ENCODE measurements around the gene C13orf46.
A peak's percentile ranks its signal among the peaks of the same experiment; 100 is the strongest.

C13orf46 gene

DNA sequence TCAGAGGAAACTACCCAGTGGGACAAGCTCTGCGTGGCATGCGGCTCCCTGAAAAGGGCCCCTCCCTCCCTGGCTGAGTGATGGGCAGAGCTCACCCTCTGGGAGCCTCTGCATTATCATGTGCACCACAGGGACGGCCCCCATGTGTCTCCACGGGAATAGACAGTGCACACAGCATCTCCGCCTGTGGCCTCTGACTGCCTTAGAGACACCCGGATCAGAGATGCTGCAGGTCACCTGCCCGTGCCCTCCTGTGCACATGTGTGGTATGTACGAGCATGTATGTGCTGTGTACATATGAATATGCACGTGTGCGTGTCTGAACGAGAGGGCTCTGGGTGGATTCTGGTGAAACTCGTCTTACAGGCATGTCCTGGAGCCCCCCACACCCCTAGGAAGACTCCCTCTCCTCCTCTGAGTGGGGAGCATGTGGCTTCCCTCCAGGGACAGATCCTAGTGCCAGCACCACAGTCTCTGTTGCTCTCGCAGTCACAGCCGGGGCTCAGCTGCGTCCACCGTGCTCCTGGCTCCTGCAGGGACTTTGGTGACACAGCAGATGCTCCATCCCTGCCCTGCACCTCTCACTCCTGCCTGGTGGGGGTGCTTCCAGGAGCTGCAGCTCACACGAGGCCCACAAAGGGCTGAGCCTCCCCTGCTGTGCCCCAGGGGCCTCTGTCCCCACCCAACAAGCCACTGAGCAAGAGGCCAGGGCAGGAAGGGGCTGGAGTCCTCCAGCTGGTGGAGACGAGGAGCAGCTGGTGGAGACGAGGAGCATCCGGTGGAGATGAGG is 19.6 kb downstream of the C13orf46 start:
- DNase-seq (ENCODE audit: low spot score): no peak

DNA sequence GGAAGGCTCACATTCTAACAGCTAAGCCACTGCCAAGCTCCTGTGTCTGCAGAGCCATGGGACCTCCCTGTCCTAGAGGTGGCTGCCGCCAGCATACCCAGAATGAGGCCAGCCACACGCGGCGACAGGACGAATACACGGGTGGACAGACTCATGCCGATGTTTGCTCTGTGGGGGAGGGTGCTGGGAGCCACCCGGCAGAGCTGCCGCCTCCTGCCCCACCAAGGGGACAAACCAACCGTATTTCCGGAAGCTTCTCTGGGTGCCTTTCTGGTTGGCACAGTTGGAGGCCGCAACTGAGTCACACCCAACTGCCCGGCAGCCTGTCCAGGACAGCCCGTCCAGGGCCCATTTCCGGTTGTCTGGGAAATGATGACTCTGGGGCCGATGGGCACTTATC is 20.3 kb downstream of the C13orf46 start:
- DNase-seq (ENCODE audit: low spot score): no peak

DNA sequence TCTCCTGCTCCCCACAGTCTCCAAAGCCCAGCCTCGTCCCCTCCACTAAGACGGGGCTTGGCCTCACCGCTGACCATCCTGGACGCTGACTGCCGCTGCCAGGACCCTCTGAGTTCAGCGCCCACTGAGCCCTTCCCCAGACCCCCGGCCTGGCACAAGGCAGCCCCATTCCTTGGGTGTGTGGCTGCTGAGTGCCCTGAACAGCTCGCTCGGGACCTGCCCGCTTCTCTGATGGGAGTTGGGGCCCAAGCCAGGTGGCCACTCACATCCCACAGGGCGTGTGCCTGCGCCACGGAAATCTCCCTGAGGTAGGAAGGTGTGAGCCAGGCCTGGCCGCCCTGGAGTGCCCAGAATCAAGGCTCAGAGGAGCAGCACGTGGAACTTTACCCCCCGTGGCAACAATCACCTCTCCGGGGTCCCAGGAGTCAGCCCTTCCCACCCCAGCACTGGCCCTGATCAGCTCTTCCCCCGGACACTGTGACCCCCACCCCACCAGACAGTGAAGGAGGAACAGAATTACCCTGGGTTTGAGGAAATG is 20.8 kb downstream of the C13orf46 start:
- no peak for DNase-seq (ENCODE audit: low spot score)

DNA sequence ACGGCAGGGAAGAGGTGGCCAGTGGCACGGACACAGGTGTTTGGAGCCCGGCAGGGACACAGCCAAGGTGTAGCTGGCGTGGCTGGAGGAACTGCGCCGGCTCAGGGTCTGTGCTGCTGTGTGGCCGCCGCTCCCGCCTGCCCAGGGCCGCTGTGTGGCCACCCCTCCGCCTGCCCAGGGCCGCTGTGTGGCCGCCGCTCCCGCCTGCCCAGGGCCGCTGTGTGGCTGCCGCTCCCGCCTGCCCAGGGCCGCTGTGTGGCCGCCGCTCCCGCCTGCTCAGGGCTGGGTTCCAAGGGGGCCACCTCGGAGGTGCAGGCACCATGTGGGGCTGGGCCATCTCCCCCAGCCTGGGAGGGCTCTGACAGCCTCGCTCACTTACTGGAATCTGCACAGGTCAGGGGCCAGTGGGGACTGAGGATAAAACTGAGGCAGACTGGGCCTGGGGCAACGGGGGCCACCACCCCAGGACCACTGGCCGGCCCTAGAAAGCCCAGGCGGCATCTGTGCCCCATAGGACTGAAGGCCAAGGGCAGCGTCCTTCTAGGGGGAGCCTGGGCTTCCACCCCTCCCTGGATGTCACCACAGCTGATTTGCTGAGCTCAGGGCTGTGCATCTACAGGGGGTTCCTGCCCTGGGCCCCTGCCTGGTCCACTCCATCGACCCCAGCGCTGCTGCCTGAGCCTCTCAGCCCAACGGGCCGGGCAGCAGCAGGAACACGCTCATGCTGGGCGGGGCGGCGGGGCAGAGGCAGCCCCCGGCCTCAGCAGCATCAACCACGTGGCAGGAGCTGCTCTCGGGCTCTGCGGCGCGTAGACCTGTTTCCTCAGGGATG is 21.5 kb downstream of the C13orf46 start:
- no peak for DNase-seq (ENCODE audit: low spot score)

DNA sequence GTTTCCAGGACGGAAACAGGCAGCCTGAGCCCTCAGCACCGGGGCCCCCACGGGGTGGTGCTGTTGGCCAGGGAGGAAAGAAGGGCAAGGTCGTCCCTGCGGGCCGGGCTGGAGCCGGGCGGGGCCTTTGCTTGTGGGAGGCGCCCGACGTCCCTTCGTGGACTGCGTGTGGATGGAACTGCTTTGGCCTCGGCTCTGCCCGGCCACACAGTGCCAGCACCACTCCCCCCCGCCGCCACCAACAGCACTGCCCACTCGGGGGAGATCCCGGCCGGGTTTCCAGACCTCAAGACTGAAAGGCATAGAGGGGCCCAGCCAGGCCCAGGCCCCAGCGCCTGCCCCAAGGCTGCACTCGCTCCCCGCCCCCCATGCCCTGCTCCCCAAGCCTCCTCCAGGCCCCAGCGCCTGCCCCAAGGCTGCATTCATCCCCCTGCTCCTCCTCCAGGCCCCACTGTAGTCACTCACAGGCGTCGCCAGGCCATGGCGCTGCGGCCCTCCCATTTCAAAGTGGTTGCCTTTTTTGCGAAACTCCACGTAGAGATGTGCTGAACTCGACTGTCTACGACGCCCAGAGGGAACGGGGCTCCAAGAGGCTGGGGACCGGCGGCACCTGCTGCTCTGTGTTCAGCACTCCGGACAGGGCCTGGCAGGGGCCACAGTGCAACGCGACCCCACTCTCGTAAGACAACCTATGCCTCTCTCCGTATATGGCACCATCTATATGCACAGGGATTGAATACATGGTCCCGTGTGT is 22.5 kb downstream of the C13orf46 start:
- peak; percentile 65 for DNase-seq (ENCODE audit: low spot score)

DNA sequence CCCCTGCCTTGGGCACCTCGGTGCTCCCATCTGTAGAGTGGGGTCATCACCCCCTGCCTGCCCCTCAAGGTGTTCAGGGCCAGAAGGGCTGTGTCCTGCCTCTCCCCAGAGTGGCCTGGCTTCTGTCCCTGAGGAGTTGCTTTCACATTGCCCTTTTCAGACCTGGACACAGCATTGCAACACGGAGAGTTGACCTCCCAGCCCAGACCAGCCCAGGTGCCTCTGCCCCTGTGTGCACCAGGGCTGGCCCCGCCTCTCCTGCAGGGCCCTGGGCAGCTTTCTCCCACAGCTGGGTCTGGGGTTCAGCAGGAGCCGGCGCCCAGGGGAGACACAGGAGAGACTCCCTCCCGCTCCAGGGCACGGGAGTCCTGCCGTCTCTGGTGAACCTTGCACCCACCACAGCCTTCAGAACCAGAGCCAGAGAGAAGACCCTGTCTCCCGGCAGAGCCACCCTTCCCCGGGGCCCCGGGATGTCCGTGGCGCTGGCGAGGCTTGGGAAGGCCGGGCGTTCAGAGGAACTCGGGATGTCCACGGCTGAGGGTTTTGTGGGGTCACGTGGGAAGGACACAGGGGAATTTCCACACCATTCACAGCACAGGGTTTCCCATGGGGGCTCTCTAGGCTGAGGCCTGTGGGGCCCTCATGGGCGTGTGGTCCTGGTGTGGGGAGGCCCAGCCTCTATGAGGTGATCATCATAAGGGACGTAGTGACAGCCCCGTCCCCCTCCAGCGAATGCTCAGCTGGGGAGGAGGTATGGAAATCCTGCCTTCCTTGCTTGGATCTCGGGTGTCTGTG is 23.2 kb downstream of the C13orf46 start:
- no peak for DNase-seq (ENCODE audit: low spot score)

DNA sequence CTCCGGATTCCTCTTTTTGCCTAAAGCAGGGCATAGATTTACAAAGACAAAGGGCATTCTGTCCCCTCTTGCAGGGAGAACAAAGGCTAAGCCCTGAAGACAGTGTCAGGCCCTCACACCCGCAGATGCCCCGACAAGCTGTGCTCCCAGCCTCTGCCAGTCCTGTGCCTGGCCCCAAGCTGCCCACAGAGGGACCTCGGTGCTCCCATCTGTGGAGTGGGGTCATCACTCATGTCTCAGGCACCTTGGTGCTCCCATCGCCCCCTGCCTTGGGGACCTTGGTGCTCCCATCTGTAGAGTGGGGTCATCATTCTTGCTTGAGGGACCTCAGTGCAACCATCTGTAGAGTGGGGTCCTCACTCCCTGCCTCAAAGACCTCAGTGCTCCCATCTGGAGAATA is 24.3 kb downstream of the C13orf46 start:
- DNase-seq (ENCODE audit: low spot score): no peak

DNA sequence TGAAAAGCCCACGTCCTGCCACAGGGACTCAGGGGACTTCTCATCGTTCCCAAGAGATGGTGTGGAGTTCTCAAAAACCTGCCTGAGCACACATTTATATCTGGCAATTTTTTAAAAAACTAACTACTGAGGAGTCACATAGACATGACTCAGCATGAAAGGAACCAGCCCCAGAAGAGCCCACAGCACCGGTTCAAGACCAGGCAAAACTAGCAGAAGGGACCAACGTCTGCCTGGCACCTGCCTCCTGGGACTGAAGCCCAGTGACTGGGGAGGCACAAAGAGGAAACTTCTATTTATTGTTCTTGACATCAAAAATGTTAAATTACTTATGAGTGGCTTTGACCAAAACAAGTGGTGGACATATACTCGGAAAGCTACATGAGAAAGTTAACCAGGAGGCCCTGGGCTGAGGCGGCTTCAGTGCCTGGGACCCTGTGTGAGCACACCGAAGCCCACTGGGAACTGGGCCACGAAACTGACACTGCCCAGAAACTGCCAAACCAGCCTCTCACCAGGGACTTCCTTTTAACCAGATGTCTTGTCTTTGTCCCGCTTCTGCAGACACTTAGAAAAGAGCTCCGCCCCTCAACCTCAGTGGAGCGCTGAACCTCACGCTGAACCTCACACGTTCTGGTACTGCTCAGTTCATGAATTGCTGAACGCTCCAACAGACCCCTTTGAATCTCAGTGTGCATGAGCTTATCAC is 25.7 kb downstream of the C13orf46 start:
- DNase-seq (ENCODE audit: low spot score): no peak

DNA sequence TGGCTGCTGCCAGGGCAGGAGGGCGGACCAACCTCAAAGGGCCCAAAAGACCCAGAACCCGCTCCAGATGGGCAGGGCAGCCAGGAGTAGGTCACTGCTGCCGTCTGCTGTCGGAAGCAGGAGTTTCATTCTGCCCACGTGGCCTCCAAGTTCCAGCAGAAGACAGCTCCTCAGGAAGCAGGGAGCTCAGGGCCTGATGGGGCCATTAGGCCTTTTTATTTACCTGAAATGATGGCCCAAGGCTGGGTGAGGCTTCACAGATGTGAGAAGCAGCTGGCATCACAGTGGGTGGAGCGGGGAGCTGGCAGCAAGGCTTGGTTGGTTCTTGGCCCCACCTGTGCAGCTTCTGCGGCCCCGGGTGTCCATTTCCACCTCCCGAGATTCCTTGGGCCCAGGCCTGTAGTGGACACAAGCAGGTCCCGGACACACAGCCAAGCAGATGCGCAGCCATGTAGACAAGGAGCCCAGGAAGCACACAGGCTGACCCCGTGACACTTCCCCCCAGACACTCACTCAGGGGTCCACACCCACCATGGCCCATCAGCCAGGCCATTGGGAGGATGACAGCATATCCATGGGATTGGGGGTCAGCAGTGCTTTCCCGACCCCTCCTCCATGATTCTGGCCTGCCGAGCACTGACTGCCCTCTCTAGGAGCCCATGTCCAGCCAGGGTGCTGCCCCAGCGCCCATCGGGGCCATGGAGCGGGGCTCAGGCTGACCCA is 26.4 kb downstream of the C13orf46 start:
- no peak for DNase-seq (ENCODE audit: low spot score)

DNA sequence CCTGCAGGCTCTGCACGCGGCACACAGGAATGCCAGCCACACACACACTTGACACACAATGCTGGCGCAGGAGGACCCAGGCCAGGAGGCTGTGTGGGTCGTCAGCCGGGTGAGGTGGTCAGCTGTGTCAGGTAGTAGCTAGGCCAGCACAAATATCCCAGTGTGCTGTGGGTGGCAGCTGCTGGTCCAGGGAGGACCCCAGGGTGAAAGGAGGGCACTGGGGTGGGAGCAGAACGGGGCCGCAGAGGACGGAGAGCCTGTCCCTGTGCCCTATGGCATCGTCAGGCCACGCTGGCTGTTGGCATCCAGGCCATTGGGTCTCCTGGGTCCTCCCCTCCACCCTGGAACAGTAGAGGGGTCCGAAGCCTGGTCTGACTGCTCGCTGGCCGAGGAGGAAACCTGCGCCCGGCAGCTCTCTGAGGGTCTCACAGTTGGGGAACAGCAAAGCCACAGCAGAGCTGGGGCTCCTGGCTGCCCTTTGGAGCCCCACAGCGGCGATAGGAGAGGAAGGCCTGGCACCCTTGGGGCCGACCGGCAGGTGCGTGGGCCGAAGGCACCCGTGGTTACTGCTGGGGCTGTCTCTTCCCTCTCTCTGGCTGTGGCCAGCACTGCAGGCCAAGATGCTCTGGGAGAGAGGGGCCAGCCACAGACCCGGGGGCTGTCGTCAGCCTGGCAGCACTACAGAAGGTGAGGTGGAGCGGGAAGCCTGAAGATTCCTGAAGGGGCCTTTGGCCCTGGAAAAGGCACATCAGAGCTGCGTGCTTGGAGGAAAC is 27.3 kb downstream of the C13orf46 start:
- DNase-seq (ENCODE audit: low spot score): no peak

DNA sequence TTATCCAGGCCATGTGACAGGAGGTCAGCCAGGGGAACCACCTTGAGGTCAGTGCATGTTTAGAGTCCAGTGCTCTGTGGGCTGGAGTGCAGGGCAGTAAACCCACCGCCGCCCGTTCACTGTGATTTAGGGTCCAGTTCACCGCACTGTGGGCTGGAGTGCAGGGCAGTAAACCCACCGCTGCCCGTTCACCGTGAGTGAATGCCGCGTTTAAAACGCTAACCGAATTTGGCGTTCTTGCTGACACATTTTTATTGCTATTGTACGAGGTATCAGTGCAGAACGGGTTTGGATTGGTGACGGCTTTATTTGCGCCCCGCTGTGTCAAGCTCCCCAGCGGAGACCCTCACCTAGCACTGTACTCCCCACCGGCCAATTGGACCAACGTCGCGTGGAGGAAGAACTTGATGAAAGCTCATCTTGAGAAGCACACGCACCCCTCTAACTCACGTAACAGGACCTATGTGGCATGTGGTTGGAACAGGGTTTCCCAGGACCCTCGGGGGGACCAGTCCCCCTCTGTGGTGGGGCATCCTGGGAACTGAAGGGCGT is 27.9 kb downstream of the C13orf46 start:
- DNase-seq (ENCODE audit: low spot score): no peak

DNA sequence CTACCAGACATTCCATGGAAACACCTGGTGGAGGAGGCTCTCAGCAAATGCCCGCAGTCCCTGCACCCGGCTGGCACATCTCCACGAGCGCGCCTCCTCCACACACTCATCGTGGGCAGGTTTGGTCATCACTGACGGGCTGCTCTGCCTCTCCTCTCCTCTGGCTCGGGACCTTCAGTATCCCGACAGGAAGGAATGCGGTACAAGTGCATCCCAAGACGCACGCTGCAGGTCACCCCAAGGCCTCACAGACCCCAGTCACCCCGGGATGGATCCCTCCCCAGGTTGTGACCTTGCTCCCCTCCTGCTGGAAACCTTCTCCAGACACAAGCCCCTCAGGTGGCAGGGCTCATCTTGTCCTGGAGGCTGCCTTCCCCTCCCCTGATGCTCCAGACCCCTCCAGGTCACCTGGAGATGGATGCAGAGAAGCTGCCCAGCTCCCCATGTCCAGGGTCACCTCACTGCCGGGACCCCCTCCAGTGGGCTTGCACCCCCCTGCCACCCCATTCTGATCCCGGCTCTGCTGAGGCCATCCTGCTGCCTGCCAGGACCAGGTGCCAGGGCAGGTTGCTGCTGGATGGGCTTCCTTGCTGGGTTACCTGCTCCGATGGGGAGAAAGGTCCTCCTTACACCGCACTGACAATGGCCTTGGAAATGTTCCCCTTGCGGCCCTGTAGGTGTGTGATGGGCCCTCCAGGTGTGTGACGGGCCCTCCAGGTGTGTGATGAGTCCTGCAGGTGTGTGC is 29.9 kb downstream of the C13orf46 start:
- no peak for DNase-seq (ENCODE audit: low spot score)

DNA sequence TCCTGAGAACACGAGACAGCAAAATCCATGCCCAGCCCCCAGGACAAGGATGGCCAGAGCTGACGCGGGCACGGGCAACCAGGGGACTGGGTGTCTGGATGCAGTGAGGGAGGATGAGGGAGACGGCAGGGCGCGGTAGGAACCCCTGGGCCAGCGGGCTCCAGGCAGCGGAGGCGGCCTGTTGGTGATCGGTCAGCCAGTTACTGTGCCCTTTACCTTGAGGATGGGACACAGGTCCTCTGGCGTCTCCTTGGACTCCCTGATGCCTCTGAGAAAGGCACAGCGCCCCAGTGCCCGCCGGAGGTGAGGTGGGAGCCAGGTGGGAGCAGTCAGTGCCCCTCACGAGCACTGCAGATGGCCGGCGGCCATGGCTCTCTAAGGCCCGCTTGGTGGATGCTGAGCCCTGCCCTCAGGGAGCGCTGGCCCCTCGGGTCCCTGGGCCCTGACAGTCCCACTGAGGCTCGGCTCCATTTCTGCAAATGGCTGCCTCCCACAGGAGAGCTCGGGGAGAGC is 31.2 kb downstream of the C13orf46 start:
- no peak for DNase-seq (ENCODE audit: low spot score)

DNA sequence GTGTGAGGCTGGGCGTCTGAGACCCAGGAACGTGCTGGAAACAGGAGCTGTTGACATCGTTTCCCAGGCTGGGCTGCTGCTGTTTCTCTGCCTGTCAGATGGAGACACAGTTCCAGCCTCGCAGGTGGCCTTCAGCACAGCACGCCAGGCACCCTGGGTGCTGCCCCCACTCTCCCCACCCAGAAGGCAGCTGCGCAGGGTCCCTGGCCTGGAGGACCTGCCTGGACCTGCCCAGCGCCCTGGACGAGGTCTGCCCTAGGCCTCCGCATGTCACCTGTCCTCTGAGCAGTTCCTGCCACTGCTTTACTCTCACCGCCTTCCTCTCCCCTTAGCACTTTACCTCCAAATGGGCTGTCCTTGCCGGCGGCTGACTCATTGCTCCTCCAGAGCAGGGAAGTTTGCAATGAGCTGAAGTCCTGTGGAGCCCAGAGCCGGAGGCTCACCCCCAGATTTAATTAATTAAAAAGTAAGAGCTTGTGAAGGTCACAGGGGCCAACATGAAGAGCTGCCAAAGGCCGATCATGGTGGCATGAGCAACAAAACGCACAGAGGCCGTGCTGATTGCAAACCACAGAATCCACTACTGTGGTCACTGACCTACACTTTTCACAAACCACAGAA is 32.2 kb downstream of the C13orf46 start:
- DNase-seq (ENCODE audit: low spot score): no peak

DNA sequence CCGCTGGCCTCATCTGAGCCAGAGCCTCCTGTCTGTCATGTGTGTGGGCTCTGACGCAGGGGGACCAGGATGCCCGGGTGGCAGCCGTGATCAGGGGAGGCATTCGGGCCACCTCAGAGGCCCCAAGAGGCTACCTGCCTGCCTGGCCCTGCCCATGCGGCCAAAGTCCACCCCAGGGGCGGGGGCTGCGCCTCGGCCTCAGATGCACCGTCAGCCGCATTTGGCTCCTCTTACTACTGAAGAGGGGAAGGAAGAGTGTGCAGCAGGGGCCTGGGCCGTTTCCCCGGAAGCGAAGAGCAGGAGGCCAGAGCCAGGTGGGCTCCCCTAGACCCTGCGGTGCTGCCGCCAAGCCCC is 34.0 kb downstream of the C13orf46 start:
- DNase-seq (ENCODE audit: low spot score): no peak

DNA sequence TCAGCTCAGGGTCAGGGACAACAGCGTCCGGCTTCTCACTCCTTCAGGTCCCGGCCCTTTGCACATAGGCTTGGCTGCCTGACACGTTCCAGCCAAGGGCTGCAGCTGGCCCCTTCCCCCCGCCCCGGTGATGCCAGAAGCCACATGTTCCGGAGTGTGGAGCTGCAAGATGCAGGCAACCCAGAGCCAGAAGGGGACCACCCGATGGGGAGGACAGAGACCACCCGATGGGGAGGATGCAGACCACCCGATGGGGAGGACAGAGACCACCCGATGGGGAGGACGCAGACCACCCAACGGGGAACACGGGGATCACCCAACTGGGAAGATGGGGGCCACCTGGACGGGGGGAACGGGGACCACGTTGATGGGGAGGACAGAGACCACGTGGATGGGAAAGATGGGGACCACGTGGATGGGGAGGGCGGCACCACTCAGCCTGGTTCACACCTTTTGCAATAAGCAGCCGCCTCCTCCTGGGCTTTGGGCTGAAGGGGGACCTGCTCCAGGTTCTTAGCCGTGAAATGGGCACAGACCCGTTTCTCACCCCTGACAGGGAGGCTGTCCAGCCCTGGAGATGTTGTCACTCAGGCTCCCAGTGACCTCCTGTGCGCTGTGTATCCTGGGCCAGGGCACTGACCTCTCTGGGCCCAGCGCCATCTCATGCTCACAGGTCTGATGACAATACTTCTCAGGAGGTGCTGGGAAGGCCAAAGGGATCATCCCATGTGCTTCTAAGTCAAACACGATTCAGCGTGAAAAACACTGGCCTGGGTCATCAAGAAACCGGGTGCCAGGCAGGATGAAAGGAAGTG is 34.5 kb downstream of the C13orf46 start:
- no peak for DNase-seq (ENCODE audit: low spot score)

DNA sequence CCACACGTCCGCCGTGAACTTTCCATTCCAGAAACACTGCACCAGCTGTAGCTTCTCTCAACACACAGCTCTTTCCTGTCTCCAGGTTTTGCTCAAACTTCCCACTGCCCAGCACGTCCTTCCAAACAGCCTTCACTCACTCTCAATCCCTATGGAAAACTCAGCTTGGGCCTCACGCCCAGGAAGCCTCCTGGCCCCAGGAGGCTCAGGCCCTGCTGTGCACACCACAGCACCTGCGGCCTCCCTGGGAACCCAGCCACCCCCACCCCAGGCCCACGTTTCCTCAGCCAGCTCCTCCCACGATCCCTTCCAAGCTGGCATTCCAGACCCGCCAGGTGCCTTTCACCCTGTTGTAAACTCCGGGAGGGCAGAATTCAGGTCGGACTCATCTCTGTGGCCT is 35.2 kb downstream of the C13orf46 start:
- no peak for DNase-seq (ENCODE audit: low spot score)
